Measurements from ENCODE around the gene SBF2.
"Not testable (repeated sequence)": the region's sequence is repeated elsewhere in the genome, so short reads cannot be mapped to it uniquely, and the experiment has no call there.

Gene SBF2

GRCh38 chr11:9747229-9747628, 546.8 kb downstream of the SBF2 start:
- peak; percentile 59 for DNase-seq (ENCODE audit: low spot score)

GRCh38 chr11:9745411-9746211, 548.4 kb downstream of the SBF2 start:
- peak; percentile 70 for DNase-seq (ENCODE audit: low spot score)

- DNase-seq (ENCODE audit: low spot score): not testable (repeated sequence)
Observed at GRCh38 chr11:9743512-9743911, 550.5 kb downstream of the SBF2 start.

- no peak for DNase-seq (ENCODE audit: low spot score)
Observed at GRCh38 chr11:9741260-9741659, 552.8 kb downstream of the SBF2 start.

- no peak for DNase-seq (ENCODE audit: low spot score)
Observed at GRCh38 chr11:9740202-9740883, 553.7 kb downstream of the SBF2 start.

GRCh38 chr11:9739123-9739900, 554.7 kb downstream of the SBF2 start:
- peak; percentile 55 for DNase-seq (ENCODE audit: low spot score)

- DNase-seq (ENCODE audit: low spot score): no peak
Observed at GRCh38 chr11:9738707-9739106, 555.3 kb downstream of the SBF2 start.

GRCh38 chr11:9738116-9738515, 555.9 kb downstream of the SBF2 start:
- no peak for DNase-seq (ENCODE audit: low spot score)

- DNase-seq (ENCODE audit: low spot score): no peak
Observed at GRCh38 chr11:9736365-9736764, 557.7 kb downstream of the SBF2 start.

GRCh38 chr11:9735919-9736318, 558.1 kb downstream of the SBF2 start:
- DNase-seq (ENCODE audit: low spot score): no peak

- DNase-seq (ENCODE audit: low spot score): no peak
Observed at GRCh38 chr11:9735236-9735635, 558.8 kb downstream of the SBF2 start.

GRCh38 chr11:9733212-9733611, 560.8 kb downstream of the SBF2 start:
- no peak for DNase-seq (ENCODE audit: low spot score)

- no peak for DNase-seq (ENCODE audit: low spot score)
Observed at GRCh38 chr11:9732453-9732852, 561.6 kb downstream of the SBF2 start.

- DNase-seq (ENCODE audit: low spot score): no peak
Observed at GRCh38 chr11:9731256-9731655, 562.8 kb downstream of the SBF2 start.
